A549 (cell line): Measurements from ENCODE around the gene CFAP161. TPM values are rescaled to one million over a fixed set of nuclear protein-coding genes. Genes with fewer than 3 reads are reported as not detected.

Experiments
- ATAC-seq, 2 experiments: fragments of 200-7000 bp in 1 of 2; fragments of >200 bp in 1 of 2; cut with Nextera tagmentation in 1 of 2; cut with Tn5 transposase in 1 of 2; 3 replicates each; pipeline versions ENCODE4 v1.8.0 to v1.9.1; 2018 to 2020; ENCODE audit warnings: mild to moderate bottlenecking in 1 of 2, moderate library complexity in 1 of 2
- CTCF ChIA-PET: fragments of 300-600 bp; sonication (Branson Sonifier 250); formaldehyde crosslinking; extraction: SDS; loops from one replicate; lab custom pipeline; 2021; ENCODE audit warnings: antibody characterized with exemption, inconsistent platforms; lab: Yijun Ruan, JAX
- POLR2A ChIA-PET: fragments of 350-600 bp; formaldehyde crosslinking; extraction: SDS; loops from one replicate; lab custom pipeline; 2021; ENCODE audit warnings: antibody characterized with exemption, inconsistent platforms; lab: Yijun Ruan, JAX
- DNase-seq, 2 experiments: peaks; one replicate each; pipeline versions ENCODE4 v3.0.0 to v3.0.0-alpha.2; 2011 to 2016; ENCODE audit warnings: low read depth in 1 of 2, low spot score in 1 of 2
- FAIRE-seq: peaks from 2 replicates; lab custom pipeline; 2011; peaks lifted over from hg19 to GRCh38; lab: Jason Lieb, UNC
- H3K27ac ChIP-seq, 2 experiments: fragments of >200 bp; sonication (Bioruptor Twin); formaldehyde crosslinking; 3 replicates each; pipeline ENCODE4 v1.5.1; 2016 to 2017
- H3K4me1 ChIP-seq: fragments of >200 bp; sonication (Bioruptor Twin); formaldehyde crosslinking; 3 replicates; pipeline ENCODE4 v1.6.1; 2016
- H3K4me2 ChIP-seq: fragments of >200 bp; sonication (Bioruptor Twin); formaldehyde crosslinking; 3 replicates; pipeline ENCODE4 v1.6.1; 2016
- H3K4me3 ChIP-seq: fragments of >200 bp; sonication (Bioruptor Twin); formaldehyde crosslinking; 3 replicates; pipeline ENCODE4 v1.5.1; 2016
- H3K9me3 ChIP-seq: fragments of >200 bp; sonication (Bioruptor Twin); formaldehyde crosslinking; 3 replicates; pipeline ENCODE4 v1.6.1; 2016
- ATOH8 ChIP-seq: fragments of 250-450 bp; sonication (Bioruptor Pico); IDR thresholded peaks from 2 replicates; pipeline ENCODE4 v1.5.0; 2020; ENCODE audit warnings: low read depth, mild to moderate bottlenecking, moderate library complexity
- BCL3 ChIP-seq: fragments of >200 bp; sonication (Bioruptor Twin); formaldehyde crosslinking; IDR thresholded peaks from 3 replicates; pipeline ENCODE4 v1.6.1; 2016
- CBX2 ChIP-seq: fragments of 200-600 bp; sonication (generic); IDR thresholded peaks from 2 replicates; pipeline ENCODE4 v1.6.1; 2016; ENCODE audit warnings: low read depth, mild to moderate bottlenecking, borderline replicate concordance
- CEBPB ChIP-seq, 2 experiments: fragments of >200 bp in 1 of 2; sonication (Bioruptor Twin) in 1 of 2; formaldehyde crosslinking in 1 of 2; IDR thresholded peaks; 2 replicates each; pipeline ENCODE4 v1.6.1; 2012 to 2016
- CHD4 ChIP-seq: fragments of 200-600 bp; sonication (generic); IDR thresholded peaks from 2 replicates; pipeline ENCODE4 v1.6.1; 2016; ENCODE audit warnings: antibody characterized with exemption, mild to moderate bottlenecking, borderline replicate concordance
- E2F6 ChIP-seq: IDR thresholded peaks from 2 replicates; pipeline ENCODE4 v1.6.1; 2012; ENCODE audit warnings: low read depth, borderline replicate concordance
- EHF ChIP-seq: fragments of 250-450 bp; sonication (Bioruptor Pico); IDR thresholded peaks from 2 replicates; pipeline ENCODE4 v1.5.0; 2020; ENCODE audit warnings: mild to moderate bottlenecking
- EHMT2 ChIP-seq: fragments of 200-600 bp; sonication (generic); IDR thresholded peaks from 2 replicates; pipeline ENCODE4 v1.6.1; 2016; ENCODE audit warnings: antibody characterized with exemption, low read depth, mild to moderate bottlenecking, moderate library complexity
- ELK1 ChIP-seq: fragments of 150-350 bp; IDR thresholded peaks from 2 replicates; pipeline ENCODE4 v1.6.1; 2014; ENCODE audit warnings: low read depth, mild to moderate bottlenecking, low read length
- FOSB ChIP-seq: fragments of 250-450 bp; sonication (Bioruptor Pico); IDR thresholded peaks from 2 replicates; pipeline ENCODE4 v1.5.0; 2020; ENCODE audit warnings: mild to moderate bottlenecking, moderate library complexity
- FOXS1 ChIP-seq: fragments of 250-450 bp; sonication (Bioruptor Pico); IDR thresholded peaks from 2 replicates; pipeline ENCODE4 v1.5.0; 2020; ENCODE audit warnings: mild to moderate bottlenecking, moderate library complexity
- GATA3 ChIP-seq: IDR thresholded peaks from 2 replicates; pipeline ENCODE4 v1.6.1; 2012; ENCODE audit warnings: borderline replicate concordance
- HDAC2 ChIP-seq: fragments of 200-600 bp; sonication (generic); IDR thresholded peaks from 2 replicates; pipeline ENCODE4 v1.6.1; 2016
- HEYL ChIP-seq: fragments of 250-450 bp; sonication (Bioruptor Pico); IDR thresholded peaks from 2 replicates; pipeline ENCODE4 v1.8.0; 2021; ENCODE audit warnings: mild to moderate bottlenecking, moderate library complexity
- HOXB13 ChIP-seq: fragments of 250-450 bp; sonication (Bioruptor Pico); IDR thresholded peaks from 2 replicates; pipeline ENCODE4 v1.5.0; 2020; ENCODE audit warnings: low read depth, mild to moderate bottlenecking, moderate library complexity
- HOXB5 ChIP-seq: fragments of 250-450 bp; sonication (Bioruptor Pico); IDR thresholded peaks from 2 replicates; pipeline ENCODE4 v1.5.0; 2020; ENCODE audit warnings: mild to moderate bottlenecking, moderate library complexity
- JUN ChIP-seq, 2 experiments: fragments of >200 bp; sonication (Bioruptor Twin); formaldehyde crosslinking; IDR thresholded peaks; 2 replicates in 1 of 2; 3 replicates in 1 of 2; pipeline ENCODE4 v1.6.1; 2016 to 2017
- JUNB ChIP-seq: fragments of >200 bp; sonication (Bioruptor Twin); formaldehyde crosslinking; IDR thresholded peaks from 2 replicates; pipeline ENCODE4 v1.6.1; 2016
- KDM1A ChIP-seq: fragments of 200-600 bp; sonication (generic); IDR thresholded peaks from 2 replicates; pipeline ENCODE4 v1.6.1; 2016; ENCODE audit warnings: low read depth, mild to moderate bottlenecking
- KDM5A ChIP-seq: fragments of 200-600 bp; sonication (generic); IDR thresholded peaks from 2 replicates; pipeline ENCODE4 v1.6.1; 2016; ENCODE audit warnings: antibody characterized with exemption, mild to moderate bottlenecking
- MAX ChIP-seq: IDR thresholded peaks from 2 replicates; pipeline ENCODE4 v1.6.1; 2012
- MYC ChIP-seq: IDR thresholded peaks from 2 replicates; pipeline ENCODE4 v1.6.1; 2012; ENCODE audit warnings: mild to moderate bottlenecking, inconsistent platforms, low read length, improper control_type of control experiment, borderline replicate concordance
- NFE2L2 ChIP-seq: fragments of 150-350 bp; conservative IDR thresholded peaks from 2 replicates; pipeline ENCODE4 v1.6.1; 2014; ENCODE audit warnings: low read length
- POLR2A ChIP-seq: IDR thresholded peaks from 2 replicates; pipeline ENCODE4 v1.6.1; 2012; ENCODE audit warnings: mild to moderate bottlenecking, low read length
- RARB ChIP-seq: fragments of 250-450 bp; sonication (Bioruptor Pico); IDR thresholded peaks from 2 replicates; pipeline ENCODE4 v1.8.0; 2021; ENCODE audit warnings: mild to moderate bottlenecking, moderate library complexity
- USF2 ChIP-seq: fragments of 450-650 bp; IDR thresholded peaks from 2 replicates; pipeline ENCODE4 v1.6.1; 2014; ENCODE audit warnings: antibody characterized with exemption
- ZC3H11A ChIP-seq: fragments of 450-650 bp; IDR thresholded peaks from 2 replicates; pipeline ENCODE4 v1.6.1; 2014; ENCODE audit warnings: antibody characterized with exemption, mild to moderate bottlenecking
- ZNF302 ChIP-seq: fragments of 250-450 bp; sonication (Bioruptor Pico); IDR thresholded peaks from 2 replicates; pipeline ENCODE4 v1.9.0; 2021; ENCODE audit warnings: inconsistent platforms, mild to moderate bottlenecking, moderate library complexity
- ZSCAN20 ChIP-seq: fragments of 250-450 bp; sonication (Bioruptor Pico); IDR thresholded peaks from 2 replicates; pipeline ENCODE4 v1.8.0; 2022; ENCODE audit warnings: mild to moderate bottlenecking, moderate library complexity
- WGBS: methylation state at CpG from one replicate; pipeline ENCODE4 v1.1.6; 2017; ENCODE audit errors: missing lambda C conversion rate; 5-methylcytosine and 5-hydroxymethylcytosine counted together
- polyA plus RNA-seq, 4 experiments: library from polyadenylated mRNA; depleted of rRNA in 3 of 4; stranded (reverse); fragments of >200 nt; fragmentation: RNase III in 1 of 4; extraction: RNeasy Plus Mini Kit Qiagen cat#74134 plus additional on column Dnase treatment in 1 of 4; gene quantifications; 2 replicates in 3 of 4; 3 replicates in 1 of 4; pipeline ENCODE4 v1.2.3, GENCODE V29; 2011 to 2017

The CFAP161 gene
- polyA plus RNA-seq, 2 of the 4 experiments (the other 2 are of a cell fraction), result not detected

- DNase-seq (no peak), ATAC-seq (no peak), FAIRE-seq (no peak)
- Histone ChIP-seq H3K4me2 (no peak overlapping the region), H3K4me1 (no peaks in the 10 kb centered on the region), H3K27ac (no peak overlapping the region), H3K9me3 (no peaks in the 10 kb centered on the region), H3K4me3 (no peak overlapping the region)
- WGBS, result 9% methylated on average over 1 of the region's 1 CpG
- TF ChIP-seq ZNF302 (CRISPR knock-in tag), result no peak
- no peak for TF ChIP-seq ATOH8 (CRISPR knock-in tag)
- no peak for TF ChIP-seq HEYL (CRISPR knock-in tag)
- no peak for TF ChIP-seq POLR2A
- TF ChIP-seq E2F6, result no peak
- no peak for TF ChIP-seq RARB (CRISPR knock-in tag)
- TF ChIP-seq KDM1A, result no peak
- no peak for TF ChIP-seq EHMT2
- TF ChIP-seq HOXB13, result no peak
- no peak for TF ChIP-seq CBX2
- no peak for TF ChIP-seq FOXS1
- ChIA-PET CTCF (interaction anchor here (5.4 kb wide), 1 partner anchor 120 kb away, joined by 25 read pairs; no protein-coding TSS in a partner anchor), POLR2A (no interaction called here)
Observed at GRCh38 chr15:81146466-81146865, 12.4 kb downstream of the CFAP161 start.

- CTCF ChIA-PET, result interaction anchor here (1.5 to 6.9 kb wide), 3 partner anchors 14 to 115 kb away, joined by 7 to 173 read pairs (median 25); no protein-coding TSS in a partner anchor
- no peak overlapping the region for H3K4me2 ChIP-seq
- no peaks in the 10 kb centered on the region for H3K9me3 ChIP-seq
- no peak overlapping the region for H3K4me3 ChIP-seq
- FAIRE-seq, result no peak
- POLR2A ChIA-PET, result no interaction called here
- H3K4me1 ChIP-seq, result no peaks in the 10 kb centered on the region
- TF ChIP-seq NFE2L2, result no peak
- TF ChIP-seq ZC3H11A, result no peak
- no peak for TF ChIP-seq ELK1
- no peak for TF ChIP-seq MAX
- TF ChIP-seq JUNB, result no peak
- TF ChIP-seq KDM1A, result no peak
- TF ChIP-seq KDM5A, result no peak
- no peak for TF ChIP-seq MYC
- TF ChIP-seq HOXB5 (CRISPR knock-in tag), result no peak
- TF ChIP-seq ZSCAN20, result no peak
- TF ChIP-seq CHD4, result no peak
- TF ChIP-seq GATA3, result no peak
- no peak for TF ChIP-seq EHF (CRISPR knock-in tag)
- TF ChIP-seq CEBPB (IDR thresholded peaks at IDR 0.05), result no peak
- no peak for TF ChIP-seq HDAC2
- H3K27ac ChIP-seq, result no peak overlapping the region
- 40% methylated on average over 7 of the region's 7 CpGs for WGBS
- DNase-seq, result no peak
- no peak for ATAC-seq
Observed at GRCh38 chr15:81151389-81151788, 17.3 kb downstream of the CFAP161 start.

GRCh38 chr15:81152339-81152738, 18.3 kb downstream of the CFAP161 start:
- ChIA-PET POLR2A (no interaction called here), CTCF (interaction anchor here (0.7 to 6.9 kb wide), 5 partner anchors 13 to 114 kb away, joined by 3 to 173 read pairs (median 4); no protein-coding TSS in a partner anchor)
- H3K4me1 ChIP-seq, result no peaks in the 10 kb centered on the region
- H3K4me2 ChIP-seq, result no peak overlapping the region
- ATAC-seq (peak in 1 of 2 experiments; percentile 47; a peak in 2 of 6 replicates), DNase-seq (no peak), FAIRE-seq (no peak)
- no peak overlapping the region for H3K4me3 ChIP-seq
- 43% methylated on average over 4 of the region's 4 CpGs for WGBS
- no peak overlapping the region for H3K27ac ChIP-seq
- no peaks in the 10 kb centered on the region for H3K9me3 ChIP-seq
- TF ChIP-seq USF2, result no peak
- TF ChIP-seq BCL3, result no peak
- no peak for TF ChIP-seq HOXB5 (CRISPR knock-in tag)
- TF ChIP-seq FOSB (CRISPR knock-in tag), result no peak
- TF ChIP-seq EHMT2, result no peak
- TF ChIP-seq CEBPB (IDR thresholded peaks at IDR 0.05), result no peak
- no peak for TF ChIP-seq JUN (IDR thresholded peaks at IDR 0.05)
